ENCODE measurements around the gene CTSA.
"Not testable (repeated sequence)": the region's sequence is repeated elsewhere in the genome, so short reads cannot be mapped to it uniquely, and the experiment has no call there.

CTSA gene

GRCh38 chr20:45866454-45866853, 24.7 kb upstream of the CTSA start:
- DNase-seq (ENCODE audit: low spot score), result no peak

- DNase-seq (ENCODE audit: low spot score), result no peak
These were observed 23.9 kb upstream of the CTSA start for GRCh38 chr20:45867136-45867818.

GRCh38 chr20:45867819-45868176, 23.3 kb upstream of the CTSA start:
- no peak for DNase-seq (ENCODE audit: low spot score)

- DNase-seq (ENCODE audit: low spot score), result no peak
These were observed 18.5 kb upstream of the CTSA start for GRCh38 chr20:45872626-45873025.

GRCh38 chr20:45873409-45874103, 17.6 kb upstream of the CTSA start:
- DNase-seq (ENCODE audit: low spot score), result no peak

GRCh38 chr20:45874104-45874481, 17.0 kb upstream of the CTSA start:
- not testable (repeated sequence) for DNase-seq (ENCODE audit: low spot score)

GRCh38 chr20:45874576-45874975, 16.6 kb upstream of the CTSA start:
- DNase-seq (ENCODE audit: low spot score), result no peak

GRCh38 chr20:45878076-45878761, 12.9 kb upstream of the CTSA start:
- no peak for DNase-seq (ENCODE audit: low spot score)

- peak; percentile 99 for DNase-seq (ENCODE audit: low spot score)
These were observed 9.9 kb upstream of the CTSA start, which contains the start of gene ZSWIM1 for GRCh38 chr20:45880988-45881788. Gene ZSWIM1 (plus strand): TSS chr20:45881227. CDS start chr20:45882593, 1,366 bp downstream.

- DNase-seq (ENCODE audit: low spot score), result no peak
These were observed 8.6 kb upstream of the CTSA start for GRCh38 chr20:45882469-45883099.

- no peak for DNase-seq (ENCODE audit: low spot score)
These were observed 8.1 kb upstream of the CTSA start for GRCh38 chr20:45883100-45883469.

GRCh38 chr20:45886590-45887345, 4.4 kb upstream of the CTSA start:
- DNase-seq (ENCODE audit: low spot score), result no peak

- DNase-seq (ENCODE audit: low spot score), result no peak
These were observed 3.8 kb upstream of the CTSA start, which contains the start of gene SPATA25 for GRCh38 chr20:45887346-45887715. Gene SPATA25 (minus strand): TSS chr20:45887622. CDS start chr20:45887590, 32 bp downstream.

- DNase-seq (ENCODE audit: low spot score), result no peak
These were observed 2.5 kb upstream of the CTSA start for GRCh38 chr20:45888681-45889080.

GRCh38 chr20:45890077-45890984, 804 bp upstream of the CTSA start:
- peak; percentile 36 for DNase-seq (ENCODE audit: low spot score)

- DNase-seq (ENCODE audit: low spot score), result no peak
These were observed 1.1 kb downstream of the CTSA start for GRCh38 chr20:45892049-45892825.

- no peak for DNase-seq (ENCODE audit: low spot score)
These were observed 1.8 kb downstream of the CTSA start for GRCh38 chr20:45892828-45893500.

- no peak for DNase-seq (ENCODE audit: low spot score)
These were observed 2.7 kb downstream of the CTSA start for GRCh38 chr20:45893831-45894230.

- DNase-seq (ENCODE audit: low spot score), result no peak
These were observed 3.7 kb downstream of the CTSA start for GRCh38 chr20:45894797-45895196.

All from germinal center (tissue), 1 donor.